Esophagus squamous epithelium (tissue), 4 donors: Measurements from ENCODE around the gene ZSWIM3.

Experiments used
- POLR2A ChIP-seq, 4 donors: fragments of 450-650 bp; IDR thresholded peaks; one replicate each; pipeline ENCODE4 v1.6.1; 2017; ENCODE audit warnings: antibody characterized with exemption in 4 of 4, mild to moderate bottlenecking in 4 of 4, moderate library complexity in 3 of 4
- TF ChIP-seq, protein P1 (sequence below), 6 experiments: fragments of 450-650 bp in 4 of 6; fragments of 200-600 bp in 2 of 6; sonication (generic) in 2 of 6; IDR thresholded peaks; one replicate each; pipeline ENCODE4 v1.5.1; 2016 to 2019; ENCODE audit warnings: antibody characterized with exemption in 6 of 6, mild to moderate bottlenecking in 4 of 6, moderate library complexity in 4 of 6

DNA sequence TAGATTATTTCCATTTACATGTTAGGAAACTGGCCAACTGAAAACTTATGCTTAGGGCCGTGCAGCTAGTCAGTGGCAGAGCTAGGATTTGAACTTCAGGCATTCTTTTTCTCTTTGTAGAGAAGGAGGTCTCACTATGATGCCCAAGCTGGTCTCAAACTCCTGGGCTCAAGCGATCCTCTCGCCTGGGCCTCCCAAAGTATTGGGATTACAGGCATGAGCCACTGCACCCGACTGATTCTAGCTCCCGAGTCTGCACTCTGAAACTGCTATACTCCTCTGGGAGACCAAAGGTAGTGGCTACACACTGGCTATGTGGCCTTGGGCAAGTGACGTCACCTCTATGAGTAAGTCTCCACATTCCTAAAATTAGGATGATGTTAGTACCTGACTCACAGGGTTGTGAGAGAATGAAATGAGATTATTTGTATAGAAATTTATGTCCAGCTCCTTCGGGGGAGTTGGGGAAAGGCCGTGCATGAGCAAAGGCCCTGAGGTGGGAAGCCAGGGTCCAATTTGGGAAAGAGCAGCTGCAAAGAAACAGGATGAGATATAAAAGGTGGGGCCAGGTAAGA is 48.2 kb downstream of the ZSWIM3 start:
- TF ChIP-seq, protein P1, sequence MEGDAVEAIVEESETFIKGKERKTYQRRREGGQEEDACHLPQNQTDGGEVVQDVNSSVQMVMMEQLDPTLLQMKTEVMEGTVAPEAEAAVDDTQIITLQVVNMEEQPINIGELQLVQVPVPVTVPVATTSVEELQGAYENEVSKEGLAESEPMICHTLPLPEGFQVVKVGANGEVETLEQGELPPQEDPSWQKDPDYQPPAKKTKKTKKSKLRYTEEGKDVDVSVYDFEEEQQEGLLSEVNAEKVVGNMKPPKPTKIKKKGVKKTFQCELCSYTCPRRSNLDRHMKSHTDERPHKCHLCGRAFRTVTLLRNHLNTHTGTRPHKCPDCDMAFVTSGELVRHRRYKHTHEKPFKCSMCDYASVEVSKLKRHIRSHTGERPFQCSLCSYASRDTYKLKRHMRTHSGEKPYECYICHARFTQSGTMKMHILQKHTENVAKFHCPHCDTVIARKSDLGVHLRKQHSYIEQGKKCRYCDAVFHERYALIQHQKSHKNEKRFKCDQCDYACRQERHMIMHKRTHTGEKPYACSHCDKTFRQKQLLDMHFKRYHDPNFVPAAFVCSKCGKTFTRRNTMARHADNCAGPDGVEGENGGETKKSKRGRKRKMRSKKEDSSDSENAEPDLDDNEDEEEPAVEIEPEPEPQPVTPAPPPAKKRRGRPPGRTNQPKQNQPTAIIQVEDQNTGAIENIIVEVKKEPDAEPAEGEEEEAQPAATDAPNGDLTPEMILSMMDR (IDR thresholded peaks at IDR 0.05) = no peak
- TF ChIP-seq POLR2A (IDR thresholded peaks at IDR 0.05) = no peak
